Kidney (tissue), 14 donors: ENCODE measurements around the gene CEP44. TPM values are rescaled to one million over a fixed set of nuclear protein-coding genes. Genes with fewer than 3 reads are reported as not detected.

ENCODE experiments used
- DNase-seq, 5 donors: peaks; one replicate each; pipeline ENCODE4 v3.0.0-alpha.2; 2013 to 2020
- FAIRE-seq: peaks from 2 replicates; lab custom pipeline; 2012; peaks lifted over from hg19 to GRCh38; lab: Jason Lieb, UNC
- H3K27ac ChIP-seq, 2 donors: one replicate each; pipeline ENCODE4 v1.7.0; 2013; ENCODE audit warnings: low read depth in 2 of 2, low read length in 2 of 2, inconsistent platforms in 1 of 2
- H3K27me3 ChIP-seq: one replicate; pipeline ENCODE4 v1.7.1; 2013; ENCODE audit warnings: low read length, inconsistent platforms; ENCODE audit not compliant: control insufficient read depth, insufficient read depth
- H3K36me3 ChIP-seq, 3 donors: one replicate each; pipeline versions ENCODE4 v1.7.0 to v1.7.1; 2013; ENCODE audit warnings: low read length in 3 of 3, control low read depth in 1 of 3, inconsistent platforms in 1 of 3; ENCODE audit not compliant: insufficient read depth in 3 of 3, control insufficient read depth in 2 of 3
- H3K4me1 ChIP-seq, 3 donors: one replicate each; pipeline versions ENCODE4 v1.7.0 to v1.7.1; 2013; ENCODE audit warnings: low read length in 3 of 3, inconsistent platforms in 1 of 3, low read depth in 1 of 3; ENCODE audit not compliant: control insufficient read depth in 2 of 3, insufficient read depth in 2 of 3
- H3K4me3 ChIP-seq, 3 donors: one replicate each; pipeline versions ENCODE4 v1.7.0 to v1.8.1; 2013; ENCODE audit warnings: low read length in 3 of 3, control low read depth in 1 of 3, inconsistent platforms in 1 of 3
- H3K9ac ChIP-seq, 3 donors: one replicate each; pipeline versions ENCODE4 v1.7.0 to v1.7.1; 2013; ENCODE audit warnings: low read length in 3 of 3, control low read depth in 1 of 3, inconsistent platforms in 1 of 3
- H3K9me3 ChIP-seq, 3 donors: one replicate each; pipeline versions ENCODE4 v1.7.0 to v1.7.1; 2013; ENCODE audit warnings: low read length in 3 of 3, control low read depth in 1 of 3, inconsistent platforms in 1 of 3; ENCODE audit not compliant: control insufficient read depth in 2 of 3, insufficient read depth in 1 of 3
- intact Hi-C: fragments of 100-400 bp; cut with DNase I; formaldehyde crosslinking; loops from one replicate; pipeline ENCODE4 v1.11.1; 2022
- polyA plus RNA-seq: library from polyadenylated mRNA; stranded (reverse); fragments of 350-450 nt; fragmentation: Illumina TruSeq; extraction: RNeasy Lipid Tissue Mini Kit (QIAGEN cat#74804); gene quantifications from one replicate; pipeline ENCODE4 v1.2.3, GENCODE V29; 2014; ENCODE audit warnings: low read depth, low replicate concordance; ENCODE audit not compliant: insufficient read depth
- total RNA-seq: library from RNA; stranded (reverse); fragmentation: NEBNext Ultra II Directional; extraction: Animal tissue kit (Norgen Biotek cat#: 25700); gene quantifications from one replicate; pipeline ENCODE4 v1.2.1, GENCODE V29; 2021
- TF ChIP-seq, protein P1 (sequence below): IDR thresholded peaks from 3 replicates; pipeline ENCODE4 v1.5.1; 2012; ENCODE audit warnings: mild to moderate bottlenecking, moderate library complexity, borderline replicate concordance; ENCODE audit not compliant: insufficient read depth; ENCODE audit errors: extremely low read depth
- donor health status: control.
- donor health status: control.
- donor health status: control.
- donor health status: control.
- donor health status: control.
- donor health status: DM: yes; HTN: yes; CAD: no.
- donor health status: Normal renal cell carcinoma (clear cell type).

The CEP44 gene
- total and polyA plus RNA-seq, 2 donors from 2014 or later: 5.0 to 14.7 TPM

DNA sequence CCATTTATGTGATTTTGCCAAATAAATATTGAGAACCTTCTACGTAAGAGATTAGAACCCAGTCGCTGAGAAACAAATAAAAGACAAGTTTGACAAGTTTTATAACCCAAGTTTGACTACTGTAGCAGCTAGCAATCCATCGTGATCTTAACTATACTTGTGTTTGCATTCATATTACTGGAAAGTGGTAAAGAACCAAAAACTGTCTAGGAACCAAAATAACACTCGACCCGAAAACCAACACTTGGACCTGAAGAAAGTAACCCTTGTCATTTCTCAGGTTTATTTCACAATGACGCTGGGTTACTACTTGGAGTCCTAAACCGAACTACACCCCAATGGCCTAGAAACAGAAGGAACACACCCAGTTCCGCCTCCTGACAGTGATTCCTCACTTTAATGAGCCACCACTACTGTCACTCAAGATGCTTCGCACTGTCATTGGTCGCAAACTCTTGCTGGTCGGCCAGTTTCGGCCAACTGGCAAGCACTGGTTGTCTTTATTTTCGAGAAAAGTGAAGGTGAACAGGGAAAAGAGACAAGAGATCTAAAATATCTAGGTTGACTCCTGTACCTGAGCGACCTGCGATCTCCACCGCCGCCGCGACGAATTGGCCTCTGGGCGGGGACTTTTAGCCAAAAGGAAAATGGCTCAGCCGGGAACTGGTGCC is 740 bp upstream of the CEP44 start:
- FAIRE-seq: peak; percentile 96
- peaks cover 0 to 2% (median 0%) of the 10 kb centered on the region in 3 donors for H3K36me3 ChIP-seq
- H3K9me3 ChIP-seq: no peaks in the 10 kb centered on the region
- peaks cover 0 to 7% (median 3%) of the 10 kb centered on the region in 3 donors for H3K4me1 ChIP-seq
- peak overlapping the region; percentile 88 to 95 (median 91) for H3K4me3 ChIP-seq
- no peaks in the 10 kb centered on the region for H3K27me3 ChIP-seq
- intact Hi-C loops: no loop called here
- H3K27ac ChIP-seq: peak overlapping the region; percentile 98 to 100
- TF ChIP-seq, protein P1, sequence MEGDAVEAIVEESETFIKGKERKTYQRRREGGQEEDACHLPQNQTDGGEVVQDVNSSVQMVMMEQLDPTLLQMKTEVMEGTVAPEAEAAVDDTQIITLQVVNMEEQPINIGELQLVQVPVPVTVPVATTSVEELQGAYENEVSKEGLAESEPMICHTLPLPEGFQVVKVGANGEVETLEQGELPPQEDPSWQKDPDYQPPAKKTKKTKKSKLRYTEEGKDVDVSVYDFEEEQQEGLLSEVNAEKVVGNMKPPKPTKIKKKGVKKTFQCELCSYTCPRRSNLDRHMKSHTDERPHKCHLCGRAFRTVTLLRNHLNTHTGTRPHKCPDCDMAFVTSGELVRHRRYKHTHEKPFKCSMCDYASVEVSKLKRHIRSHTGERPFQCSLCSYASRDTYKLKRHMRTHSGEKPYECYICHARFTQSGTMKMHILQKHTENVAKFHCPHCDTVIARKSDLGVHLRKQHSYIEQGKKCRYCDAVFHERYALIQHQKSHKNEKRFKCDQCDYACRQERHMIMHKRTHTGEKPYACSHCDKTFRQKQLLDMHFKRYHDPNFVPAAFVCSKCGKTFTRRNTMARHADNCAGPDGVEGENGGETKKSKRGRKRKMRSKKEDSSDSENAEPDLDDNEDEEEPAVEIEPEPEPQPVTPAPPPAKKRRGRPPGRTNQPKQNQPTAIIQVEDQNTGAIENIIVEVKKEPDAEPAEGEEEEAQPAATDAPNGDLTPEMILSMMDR: no peak
- peak; percentile 77 to 97 (median 83) for DNase-seq
- H3K9ac ChIP-seq: peak overlapping the region; percentile 92 to 94 (median 94)

DNA sequence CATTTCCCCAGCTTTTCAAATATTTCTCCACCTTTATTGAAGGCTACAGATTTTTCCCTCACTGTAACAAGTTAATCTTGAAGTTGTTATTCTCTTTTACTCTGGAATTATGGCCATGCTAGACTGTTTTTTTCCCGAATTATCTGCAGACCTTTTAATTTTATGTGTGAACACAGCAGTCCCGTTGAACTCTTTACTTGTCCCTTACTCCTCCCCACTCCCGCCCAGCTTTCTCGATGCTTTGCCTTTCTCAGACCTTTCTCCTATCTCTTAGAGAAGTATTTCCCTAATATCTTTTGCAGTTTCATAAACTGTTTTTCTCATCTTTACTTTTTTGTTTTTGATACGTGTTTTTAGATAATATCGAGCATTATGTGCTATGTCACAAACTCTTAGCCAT is 776 bp downstream of the CEP44 start:
- DNase-seq (peak in 1 of 5 donors; percentile 14), FAIRE-seq (no peak)
- TF ChIP-seq, protein P1: no peak
- Histone ChIP-seq H3K9ac (peak overlapping the region; percentile 92 to 94 (median 94)), H3K4me1 (peaks cover 0 to 7% (median 3%) of the 10 kb centered on the region in 3 donors), H3K36me3 (peaks cover 0 to 2% (median 0%) of the 10 kb centered on the region in 3 donors), H3K27ac (peak overlapping the region in 1 of 2 donors; percentile 98), H3K9me3 (no peaks in the 10 kb centered on the region), H3K27me3 (no peaks in the 10 kb centered on the region), H3K4me3 (peak overlapping the region; percentile 88 to 95 (median 91))
- intact Hi-C loops: no loop called here

DNA sequence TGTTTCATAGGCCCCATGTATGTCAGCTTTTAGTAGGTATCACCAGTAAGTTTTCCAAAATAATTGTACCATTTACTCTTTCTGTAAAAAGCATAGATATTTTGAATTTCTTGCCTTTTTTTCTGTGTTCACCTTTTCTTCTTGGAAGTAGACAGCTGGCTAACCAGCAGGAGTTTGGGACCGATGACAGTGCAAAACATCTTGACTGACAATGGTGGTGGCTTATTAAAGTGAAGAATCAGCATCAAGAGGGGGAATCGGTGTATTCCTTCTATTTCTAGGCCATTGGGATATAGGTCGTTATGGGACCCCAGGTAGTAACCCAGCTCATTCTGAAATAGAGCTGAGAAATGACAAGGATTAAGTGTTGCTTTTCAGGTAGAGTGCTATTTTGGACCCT is 3.2 kb downstream of the CEP44 start:
- FAIRE-seq: no peak
- H3K4me3 ChIP-seq: no peak overlapping the region
- TF ChIP-seq, protein P1: no peak
- intact Hi-C loops: no loop called here
- no peak for DNase-seq
- H3K4me1 ChIP-seq: peaks cover 0 to 7% (median 3%) of the 10 kb centered on the region in 3 donors
- H3K9me3 ChIP-seq: peaks cover 0 to under 1% (median 0%) of the 10 kb centered on the region in 3 donors
- no peaks in the 10 kb centered on the region for H3K27me3 ChIP-seq
- peaks cover 0 to 2% (median 0%) of the 10 kb centered on the region in 3 donors for H3K36me3 ChIP-seq
- no peak overlapping the region for H3K27ac ChIP-seq
- no peak overlapping the region for H3K9ac ChIP-seq
